DND-41 (cell line): ENCODE results near the gene MAGIX.

Experiments
- CTCF ChIP-seq: IDR thresholded peaks from 2 replicates; pipeline ENCODE4 v1.5.1; 2012; ENCODE audit warnings: borderline replicate concordance, low read length, moderate library complexity, mild to moderate bottlenecking; ENCODE audit not compliant: poor library complexity, severe bottlenecking; ENCODE audit errors: extremely low read depth
- EZH2 ChIP-seq: IDR thresholded peaks from 3 replicates; pipeline ENCODE4 v1.6.1; 2012; ENCODE audit warnings: borderline replicate concordance, low read depth, mild to moderate bottlenecking, moderate library complexity, low read length, inconsistent platforms; ENCODE audit not compliant: severe bottlenecking

- TF ChIP-seq EZH2 (no peak), CTCF (no peak)
Measured at GRCh38 chrX:49179358-49179757, 16.8 kb downstream of the MAGIX start.
